Fibroblast of pulmonary artery (primary cell): ENCODE data around the gene FCN1.

Experiments
- DNase-seq: peaks from one replicate; pipeline ENCODE4 v3.0.0-alpha.2; 2010; ENCODE audit warnings: low read depth
- H3K4me3 ChIP-seq: replicated peaks from 2 replicates; pipeline ENCODE4 v1.5.1; 2011; ENCODE audit warnings: low read depth, mild to moderate bottlenecking, control low read depth, low read length, moderate library complexity
- CTCF ChIP-seq: IDR thresholded peaks from 2 replicates; pipeline ENCODE4 v1.5.1; 2011; ENCODE audit warnings: mild to moderate bottlenecking, control low read depth, low read length, inconsistent platforms; ENCODE audit errors: missing control alignments

The FCN1 gene

DNA sequence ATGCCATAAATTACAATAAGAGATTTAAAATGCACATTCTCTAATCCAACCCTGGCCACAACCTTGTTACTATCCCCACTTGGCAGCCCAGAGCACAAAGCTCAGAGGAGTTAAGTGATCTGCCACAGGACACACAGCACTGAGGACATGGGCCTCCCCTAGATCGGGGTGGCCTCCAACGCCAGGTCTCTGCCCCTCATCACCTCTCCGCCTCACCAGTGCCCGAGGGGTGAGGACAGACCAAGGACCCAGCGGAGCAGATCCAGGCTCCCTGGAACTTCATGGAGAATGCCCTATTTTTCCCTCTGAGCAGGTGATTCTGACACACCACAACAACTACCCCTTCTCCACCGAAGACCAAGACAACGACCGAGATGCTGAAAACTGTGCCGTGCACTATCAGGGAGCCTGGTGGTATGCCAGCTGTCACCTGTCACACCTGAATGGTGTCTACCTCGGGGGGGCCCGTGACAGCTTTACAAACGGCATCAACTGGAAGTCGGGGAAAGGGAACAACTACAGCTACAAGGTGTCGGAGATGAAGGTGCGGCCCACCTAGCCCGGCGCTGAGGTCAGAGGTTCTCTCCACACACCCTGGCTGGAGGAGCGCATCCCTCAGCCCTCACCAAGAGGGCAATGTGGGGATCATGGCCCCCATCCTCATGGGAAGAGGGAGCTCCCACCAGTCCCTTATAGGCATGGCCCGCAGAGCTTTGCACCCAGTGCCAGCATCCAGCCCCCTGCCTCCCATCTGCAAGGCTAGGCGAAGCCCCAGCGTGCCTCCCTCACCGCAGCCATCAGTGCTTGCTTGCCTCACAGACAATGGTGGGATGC, 49.6 kb downstream of the FCN1 start:
- H3K4me3 ChIP-seq, result no peak overlapping the region
- no peak for TF ChIP-seq CTCF
- no peak for DNase-seq

DNA sequence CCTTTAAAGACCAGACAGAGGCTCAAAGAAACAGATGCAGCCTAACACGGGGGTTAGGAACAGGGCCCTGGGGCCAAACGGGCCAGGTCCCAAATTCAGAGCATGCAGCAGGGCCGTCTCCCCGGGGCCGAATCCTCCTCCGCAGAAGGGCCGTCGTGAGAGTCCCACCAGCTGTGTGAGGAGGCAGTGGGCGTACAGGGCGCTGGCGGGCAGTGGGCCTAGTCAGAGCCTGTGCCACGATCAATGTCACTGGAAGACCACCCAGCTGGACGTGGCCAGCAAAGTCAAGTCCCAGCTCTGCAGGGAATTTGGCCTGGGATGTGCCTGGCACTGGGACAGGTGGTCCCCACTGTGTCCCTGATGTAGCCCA, 52.9 kb downstream of the FCN1 start:
- no peak for TF ChIP-seq CTCF
- no peak overlapping the region for H3K4me3 ChIP-seq
- DNase-seq, result no peak

GRCh38 chr9:134863941-134864820, 53.5 kb downstream of the FCN1 start:
- no peak overlapping the region for H3K4me3 ChIP-seq
- no peak for TF ChIP-seq CTCF
- DNase-seq, result no peak

DNA sequence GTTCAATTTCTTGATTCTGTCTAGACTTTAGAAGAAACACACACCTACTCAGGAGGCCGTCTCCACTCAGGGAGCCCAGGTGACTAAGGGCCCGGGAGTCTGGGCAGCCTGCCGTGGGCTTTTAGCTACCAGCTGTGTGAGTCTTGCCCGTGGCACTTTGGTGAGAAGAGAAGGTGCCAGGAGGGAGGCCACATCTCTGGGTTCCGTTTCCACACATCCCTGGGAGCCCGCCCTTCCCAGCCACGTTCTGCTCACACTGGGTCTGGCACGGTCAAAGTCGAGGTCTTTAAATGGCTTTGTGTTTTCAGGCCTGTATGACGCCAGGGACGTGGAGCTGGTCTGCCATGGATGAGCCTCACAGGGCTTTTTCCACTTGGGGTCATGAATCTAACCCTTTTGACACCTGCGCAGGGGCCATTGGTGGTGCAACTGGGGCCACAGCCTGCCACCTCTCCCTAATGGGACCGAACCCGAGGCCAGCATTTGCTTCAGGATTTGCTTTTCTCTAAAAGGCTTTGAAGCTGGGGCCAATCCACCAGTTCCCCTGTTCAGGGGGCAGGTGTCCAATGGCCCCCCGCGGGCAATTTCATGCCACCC, 54.3 kb downstream of the FCN1 start:
- no peak overlapping the region for H3K4me3 ChIP-seq
- TF ChIP-seq CTCF, result no peak
- DNase-seq, result no peak

- no peak overlapping the region for H3K4me3 ChIP-seq
- no peak for DNase-seq
- no peak for TF ChIP-seq CTCF
These were observed 55.9 kb downstream of the FCN1 start for GRCh38 chr9:134861595-134862334.

DNA sequence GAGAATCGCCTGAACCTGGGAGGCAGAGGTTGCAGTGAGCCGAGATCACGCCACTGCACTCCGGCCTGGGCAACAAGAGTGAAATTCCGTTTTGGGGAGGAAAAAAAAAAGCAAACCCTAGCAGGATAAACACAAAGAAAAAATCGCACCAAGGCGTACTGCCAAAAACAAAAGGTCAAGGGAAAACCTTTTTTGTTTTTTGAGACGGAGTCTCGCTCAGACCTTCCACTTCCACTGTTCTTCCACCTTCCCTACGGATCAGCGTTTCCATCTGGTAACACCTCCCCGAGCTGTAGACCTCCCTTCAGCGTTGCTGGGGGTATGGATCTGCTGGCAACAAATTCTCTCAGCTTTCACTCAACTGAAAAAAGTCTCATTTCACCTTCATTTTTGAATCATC, 57.2 kb downstream of the FCN1 start:
- no peak overlapping the region for H3K4me3 ChIP-seq
- DNase-seq, result no peak
- TF ChIP-seq CTCF, result no peak
